ENCODE results near the gene CFAP100.

Gene CFAP100

GRCh38 chr3:126466886-126467610 lies 72.3 kb downstream of the CFAP100 start:
- DNase-seq, result peak; percentile 15

DNA sequence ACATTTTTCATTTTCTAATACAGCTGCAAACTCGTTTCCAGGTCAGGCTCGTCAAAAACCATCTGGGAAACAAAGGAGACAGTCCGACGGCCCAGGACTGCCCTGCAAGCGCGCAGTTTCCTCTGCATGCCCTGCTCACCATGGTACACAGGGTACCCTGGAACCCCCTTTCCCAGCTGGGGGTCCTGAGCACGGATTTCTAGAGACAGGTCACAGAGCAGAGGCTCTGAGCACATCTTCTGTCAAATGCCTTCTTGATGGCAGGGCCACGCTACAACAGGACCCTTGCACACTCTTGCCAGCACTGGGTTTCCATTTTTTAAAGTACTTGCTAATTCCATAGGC lies 72.9 kb downstream of the CFAP100 start:
- DNase-seq, result no peak

- no peak for DNase-seq
Observed at GRCh38 chr3:126468028-126468891, 73.6 kb downstream of the CFAP100 start.

GRCh38 chr3:126469479-126469878 lies 74.8 kb downstream of the CFAP100 start:
- no peak for DNase-seq

- DNase-seq, result no peak
Observed at GRCh38 chr3:126472277-126473006, 77.7 kb downstream of the CFAP100 start.

DNA sequence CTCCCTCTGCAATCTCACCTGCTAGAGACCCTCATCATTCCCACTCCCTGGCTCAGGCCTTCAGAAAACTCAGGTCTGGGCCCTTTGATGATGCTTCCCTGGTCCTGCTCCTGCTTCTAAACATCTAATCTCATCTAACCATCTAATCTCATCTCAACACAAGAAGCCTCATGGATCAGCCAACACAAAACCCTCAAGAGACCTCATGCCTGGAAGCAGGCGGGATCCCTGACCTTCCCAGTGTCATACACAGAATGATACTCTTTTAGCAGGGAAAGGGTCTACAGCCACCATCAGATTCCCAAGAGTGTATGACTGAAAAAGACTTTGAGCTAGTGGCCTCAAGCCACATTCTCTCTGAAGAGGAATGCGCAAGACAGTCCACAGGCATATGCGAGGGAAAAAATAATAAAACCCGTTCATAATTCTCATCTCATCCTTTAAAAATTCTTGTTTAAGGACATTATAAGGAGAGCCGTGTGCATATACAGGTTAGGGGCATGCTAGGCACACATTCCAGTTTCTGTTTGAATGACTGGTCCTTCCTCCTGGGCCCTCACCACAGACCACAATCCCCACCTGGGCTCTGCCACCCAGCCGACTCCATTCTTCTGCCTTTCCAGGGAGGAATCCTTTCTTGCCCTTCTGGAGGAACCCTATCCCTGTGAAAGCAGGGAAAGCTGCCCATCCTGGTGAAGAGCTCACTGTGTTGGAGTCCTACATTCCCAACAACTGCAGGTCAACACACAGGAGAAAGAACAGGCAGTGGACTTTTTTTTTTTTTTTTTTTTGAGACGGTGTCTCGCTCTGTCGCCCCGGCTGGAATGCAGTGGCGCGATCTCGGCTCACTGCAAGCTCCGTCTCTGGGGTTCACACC lies 78.8 kb downstream of the CFAP100 start:
- no peak for DNase-seq

GRCh38 chr3:126474498-126475412 lies 80.0 kb downstream of the CFAP100 start:
- DNase-seq, result peak; percentile 59

- DNase-seq, result peak; percentile 93
Observed at GRCh38 chr3:126475413-126476114, 80.9 kb downstream of the CFAP100 start, which contains the start of gene ZXDC. Gene ZXDC, minus strand, starts transcription at chr3:126475891. Its CDS starts 26 bp downstream, at chr3:126475865.

- DNase-seq, result no peak
Observed at GRCh38 chr3:126476166-126477060, 81.7 kb downstream of the CFAP100 start.

DNA sequence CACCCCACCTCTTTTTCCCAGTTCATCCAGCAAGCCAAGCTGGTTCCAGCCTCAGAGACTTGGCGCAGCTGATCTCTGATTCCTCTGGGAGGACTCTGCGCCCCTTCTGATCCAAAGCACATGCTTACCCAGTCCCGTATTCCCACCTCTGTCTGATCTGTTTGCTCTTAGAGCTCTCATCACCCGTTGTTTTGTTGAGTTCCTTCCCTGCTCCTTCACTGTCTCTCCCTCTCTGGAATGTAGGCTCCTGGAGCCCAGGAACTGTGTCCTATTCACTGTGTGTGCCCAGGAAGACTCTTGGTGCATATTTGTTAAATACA lies 82.3 kb downstream of the CFAP100 start:
- no peak for DNase-seq

GRCh38 chr3:126478581-126479310 lies 84.0 kb downstream of the CFAP100 start:
- no peak for DNase-seq

GRCh38 chr3:126479642-126480041 lies 84.9 kb downstream of the CFAP100 start:
- no peak for DNase-seq

- no peak for DNase-seq
Observed at GRCh38 chr3:126480206-126480605, 85.5 kb downstream of the CFAP100 start.

DNA sequence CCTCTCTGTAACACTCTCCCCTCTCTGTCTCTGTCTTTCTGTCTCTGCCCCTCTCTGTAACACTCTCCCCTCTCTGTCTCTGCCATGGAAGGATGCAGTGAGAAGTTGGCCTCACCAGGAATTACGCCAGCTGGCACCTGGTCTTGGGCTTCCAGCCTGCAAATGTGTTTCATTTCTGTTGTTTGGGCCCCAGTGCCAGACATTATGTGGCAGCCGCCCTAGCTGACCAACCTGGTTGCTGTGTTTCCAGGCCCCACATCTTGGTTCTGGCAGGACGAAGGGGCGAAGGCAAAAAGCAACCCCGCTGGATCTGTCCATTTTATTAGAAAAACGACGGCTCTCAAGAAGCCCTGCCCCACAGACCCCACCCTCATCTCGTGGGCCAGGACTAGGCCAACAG lies 86.2 kb downstream of the CFAP100 start:
- no peak for DNase-seq

- DNase-seq, result no peak
Observed at GRCh38 chr3:126481808-126482502, 87.2 kb downstream of the CFAP100 start.

- no peak for DNase-seq
Observed at GRCh38 chr3:126482503-126483255, 88.0 kb downstream of the CFAP100 start.

GRCh38 chr3:126483321-126483761 lies 88.6 kb downstream of the CFAP100 start:
- DNase-seq, result no peak

- no peak for DNase-seq
Observed at GRCh38 chr3:126484148-126484547, 89.4 kb downstream of the CFAP100 start.
